A673 (cell line): ENCODE data around the gene CDC42EP3. TPM values are rescaled to one million over a fixed set of nuclear protein-coding genes. Genes with fewer than 3 reads are reported as not detected.

ENCODE experiments used
- BruUV-seq: library from RNA; stranded (reverse); fragments of 400-500 nt; replicated peaks from 2 replicates; lab custom pipeline; 2021; lab: Mats Ljungman, UMichigan
- CTCF ChIA-PET: fragments of 300-600 bp; sonication (Branson Sonifier 250); formaldehyde crosslinking; loops from one replicate; lab custom pipeline; 2022; ENCODE audit warnings: antibody characterized with exemption; lab: Charles Lee
- POLR2A ChIA-PET: fragments of 300-600 bp; sonication (Branson Sonifier 250); formaldehyde crosslinking; loops from one replicate; lab custom pipeline; 2022; ENCODE audit warnings: antibody characterized with exemption; ENCODE audit not compliant: low non-redundant PET; lab: Charles Lee
- DNase-seq: peaks from one replicate; pipeline ENCODE4 v3.0.0-alpha.2; 2015; ENCODE audit warnings: low spot score
- H3K27ac ChIP-seq: fragments of 200-600 bp; sonication (generic); 2 replicates; pipeline ENCODE4 v1.5.1; 2016; ENCODE audit warnings: mixed run types, low read depth, mild to moderate bottlenecking, mixed read lengths, antibody characterized with exemption, low read length; ENCODE audit not compliant: poor library complexity, severe bottlenecking
- H3K27me3 ChIP-seq: fragments of 200-600 bp; sonication (generic); replicated peaks from 2 replicates; pipeline ENCODE4 v1.6.1; 2017; ENCODE audit warnings: mixed run types, low read depth, mild to moderate bottlenecking, mixed read lengths, antibody characterized with exemption, low read length; ENCODE audit not compliant: insufficient read depth, poor library complexity
- H3K36me3 ChIP-seq: fragments of 200-600 bp; sonication (generic); 2 replicates; pipeline ENCODE4 v1.6.1; 2016; ENCODE audit warnings: mixed run types, mild to moderate bottlenecking, mixed read lengths, antibody characterized with exemption, low read length; ENCODE audit not compliant: insufficient read depth, poor library complexity, severe bottlenecking
- H3K4me1 ChIP-seq: fragments of 200-600 bp; sonication (generic); 2 replicates; pipeline ENCODE4 v1.6.1; 2017; ENCODE audit warnings: mixed run types, mild to moderate bottlenecking, mixed read lengths, antibody characterized with exemption, low read length; ENCODE audit not compliant: insufficient read depth, poor library complexity, severe bottlenecking
- H3K4me3 ChIP-seq: fragments of 200-600 bp; sonication (generic); 2 replicates; pipeline ENCODE4 v1.5.1; 2016; ENCODE audit warnings: low read depth, mixed run types, mild to moderate bottlenecking, mixed read lengths, low read length; ENCODE audit not compliant: poor library complexity, severe bottlenecking
- H3K9me3 ChIP-seq: fragments of 200-600 bp; sonication (generic); 2 replicates; pipeline ENCODE4 v1.6.1; 2016; ENCODE audit warnings: mixed run types, low read depth, mild to moderate bottlenecking, mixed read lengths, antibody characterized with exemption, low read length; ENCODE audit not compliant: poor library complexity, severe bottlenecking
- EZH2 ChIP-seq: fragments of 200-600 bp; sonication (generic); IDR thresholded peaks from 2 replicates; pipeline ENCODE4 v1.6.1; 2017; ENCODE audit warnings: borderline replicate concordance, low read depth, mild to moderate bottlenecking, mixed read lengths, antibody characterized with exemption, low read length; ENCODE audit not compliant: poor library complexity, severe bottlenecking
- intact Hi-C: fragments of 100-400 bp; cut with micrococcal nuclease; formaldehyde crosslinking; loops from one replicate; pipeline ENCODE4 v1.10.0; 2022; ENCODE audit not compliant: unreplicated experiment
- total RNA-seq: library from RNA; stranded (reverse); gene quantifications from 2 replicates; pipeline ENCODE4 v1.2.3, GENCODE V29; 2021
- TF ChIP-seq, protein P1 (sequence below): fragments of 300-800, 200-600 bp; sonication (generic); conservative IDR thresholded peaks from 2 replicates; pipeline ENCODE4 v1.5.1; 2017; ENCODE audit warnings: low read depth, mild to moderate bottlenecking, antibody characterized with exemption, low read length, moderate library complexity, mixed read lengths

Gene CDC42EP3
- total RNA-seq, 1 experiment from 2014 or later = 12.2 TPM

DNA sequence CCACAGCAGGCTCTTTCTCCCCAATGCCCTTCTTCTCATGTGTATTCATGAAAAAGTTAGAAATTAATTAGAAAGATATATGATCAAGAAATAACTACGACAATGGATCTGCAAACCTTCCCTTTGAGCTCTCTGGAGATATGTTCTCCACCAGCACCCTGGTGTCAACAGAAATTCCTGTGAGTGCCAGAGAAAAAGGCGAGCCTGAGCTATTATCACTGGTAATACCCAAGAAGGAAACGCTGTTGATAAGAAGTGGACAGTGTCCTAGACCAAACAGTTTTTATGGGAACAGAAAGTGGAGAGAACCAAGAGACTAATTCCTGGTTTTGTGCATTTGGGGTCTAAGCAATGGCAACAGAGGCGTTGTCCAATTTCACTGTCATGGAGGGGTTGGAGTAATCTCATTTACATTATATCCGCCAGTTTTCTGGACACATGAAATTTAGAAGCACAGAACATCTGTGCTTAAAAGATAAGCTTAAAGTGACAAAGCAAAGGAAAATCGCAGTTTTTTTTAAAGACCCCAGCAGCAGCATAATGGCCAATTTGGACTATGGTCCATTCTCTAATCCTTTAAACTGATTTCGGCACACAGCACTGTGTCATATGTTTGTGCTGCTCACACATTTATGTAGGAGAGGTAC lies 47.2 kb upstream of the CDC42EP3 start:
- no peaks in the 10 kb centered on the region for H3K36me3 ChIP-seq
- DNase-seq = no peak
- intact Hi-C loops = no loop called here
- BruUV-seq = no TSS peak
- ChIA-PET CTCF (no interaction called here), POLR2A (no interaction called here)
- no peaks in the 10 kb centered on the region for H3K4me1 ChIP-seq
- peaks cover 9% of the 10 kb centered on the region for H3K9me3 ChIP-seq
- no peaks in the 10 kb centered on the region for H3K27me3 ChIP-seq
- TF ChIP-seq, protein P1, sequence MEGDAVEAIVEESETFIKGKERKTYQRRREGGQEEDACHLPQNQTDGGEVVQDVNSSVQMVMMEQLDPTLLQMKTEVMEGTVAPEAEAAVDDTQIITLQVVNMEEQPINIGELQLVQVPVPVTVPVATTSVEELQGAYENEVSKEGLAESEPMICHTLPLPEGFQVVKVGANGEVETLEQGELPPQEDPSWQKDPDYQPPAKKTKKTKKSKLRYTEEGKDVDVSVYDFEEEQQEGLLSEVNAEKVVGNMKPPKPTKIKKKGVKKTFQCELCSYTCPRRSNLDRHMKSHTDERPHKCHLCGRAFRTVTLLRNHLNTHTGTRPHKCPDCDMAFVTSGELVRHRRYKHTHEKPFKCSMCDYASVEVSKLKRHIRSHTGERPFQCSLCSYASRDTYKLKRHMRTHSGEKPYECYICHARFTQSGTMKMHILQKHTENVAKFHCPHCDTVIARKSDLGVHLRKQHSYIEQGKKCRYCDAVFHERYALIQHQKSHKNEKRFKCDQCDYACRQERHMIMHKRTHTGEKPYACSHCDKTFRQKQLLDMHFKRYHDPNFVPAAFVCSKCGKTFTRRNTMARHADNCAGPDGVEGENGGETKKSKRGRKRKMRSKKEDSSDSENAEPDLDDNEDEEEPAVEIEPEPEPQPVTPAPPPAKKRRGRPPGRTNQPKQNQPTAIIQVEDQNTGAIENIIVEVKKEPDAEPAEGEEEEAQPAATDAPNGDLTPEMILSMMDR = no peak
- H3K27ac ChIP-seq = no peak overlapping the region
- H3K4me3 ChIP-seq = no peak overlapping the region

- ChIA-PET CTCF (no interaction called here), POLR2A (no interaction called here)
- intact Hi-C loops = no loop called here
- BruUV-seq = no TSS peak
- Histone ChIP-seq H3K4me1 (no peaks in the 10 kb centered on the region), H3K4me3 (no peak overlapping the region), H3K27me3 (no peaks in the 10 kb centered on the region), H3K27ac (no peak overlapping the region), H3K36me3 (no peaks in the 10 kb centered on the region), H3K9me3 (peaks cover 9% of the 10 kb centered on the region)
- TF ChIP-seq EZH2 = no peak
- TF ChIP-seq, protein P1 = no peak
- DNase-seq = no peak
These were observed 41.8 kb upstream of the CDC42EP3 start for GRCh38 chr2:37713258-37713700.

DNA sequence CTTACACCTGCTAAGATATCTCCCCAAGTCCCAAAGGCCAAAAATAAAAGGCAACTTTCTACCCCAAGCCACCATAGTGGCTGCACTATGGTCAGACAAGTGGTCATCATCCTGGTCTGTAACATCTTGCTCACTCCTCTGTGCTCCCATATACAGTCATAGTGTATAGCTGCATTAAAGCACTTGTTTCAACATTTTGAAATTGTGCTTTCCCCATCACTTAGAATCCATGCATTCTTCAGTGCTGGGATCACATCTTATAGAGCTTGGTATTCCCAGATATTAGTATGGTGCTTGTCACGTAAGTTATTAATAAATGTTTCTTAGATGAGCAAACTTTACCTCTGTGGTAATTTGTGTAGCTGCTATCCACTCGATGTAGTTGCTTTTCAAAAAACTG lies 40.4 kb upstream of the CDC42EP3 start:
- CTCF ChIA-PET = no interaction called here
- no peak overlapping the region for H3K27ac ChIP-seq
- peaks cover 9% of the 10 kb centered on the region for H3K9me3 ChIP-seq
- no peak for TF ChIP-seq EZH2
- TF ChIP-seq, protein P1 = no peak
- H3K4me1 ChIP-seq = no peaks in the 10 kb centered on the region
- no TSS peak for BruUV-seq
- intact Hi-C loops = no loop called here
- H3K27me3 ChIP-seq = no peaks in the 10 kb centered on the region
- H3K36me3 ChIP-seq = no peaks in the 10 kb centered on the region
- POLR2A ChIA-PET = no interaction called here
- DNase-seq = no peak
- H3K4me3 ChIP-seq = no peak overlapping the region
